ENCODE data around the gene ADGRG3. TPM values are rescaled to one million over a fixed set of nuclear protein-coding genes. Genes with fewer than 3 reads are reported as not detected.

The ADGRG3 gene
- total RNA-seq, 1 experiment from 2014 or later = not detected

GRCh38 chr16:57676553-57677085, 8.5 kb downstream of the ADGRG3 start:
- H3K36me3 ChIP-seq (ENCODE audit: control insufficient read depth in 1 of 2, insufficient read depth in 2 of 2, low read length in 2 of 2) = no peaks in the 10 kb centered on the region
- TF ChIP-seq EZH2phosphoT487 (IDR thresholded peaks at IDR 0.05; ENCODE audit: borderline replicate concordance) (no peak), REST (IDR thresholded peaks at IDR 0.05; ENCODE audit: low read depth) (no peak), POLR2AphosphoS5 (IDR thresholded peaks at IDR 0.05; ENCODE audit: low read depth, low read length) (no peak), CBX3 (IDR thresholded peaks at IDR 0.05; ENCODE audit: low read depth) (no peak), SRF (IDR thresholded peaks at IDR 0.05; ENCODE audit: low read depth) (no peak), CTCF (IDR thresholded peaks at IDR 0.05 in 2 of 3, conservative IDR thresholded peaks at IDR 0.05 in 1 of 3; ENCODE audit: borderline replicate concordance in 1 of 3, insufficient read depth in 1 of 3, low read depth in 2 of 3, low read length in 2 of 3) (no peak), SP1 (IDR thresholded peaks at IDR 0.05; ENCODE audit: low read depth) (no peak), MAX (IDR thresholded peaks at IDR 0.05) (no peak)
- H3K79me2 ChIP-seq (ENCODE audit: insufficient read depth, low read length) = no peaks in the 10 kb centered on the region
- H3K4me3 ChIP-seq (replicated peaks in 1 of 2; ENCODE audit: low read depth in 1 of 2, low read length in 2 of 2) = no peak overlapping the region
- peaks cover 6% of the 10 kb centered on the region; the same call in 1 of the 2 replicates for H3K27me3 ChIP-seq (ENCODE audit: insufficient read depth, low read length)
- ATAC-seq = no peak
- H3K4me1 ChIP-seq (ENCODE audit: control insufficient read depth in 1 of 2, insufficient read depth in 2 of 2, low read length in 2 of 2) = peaks cover under 1 to 10% of the 10 kb centered on the region in 2 experiments
- no peak overlapping the region for H2AFZ ChIP-seq (ENCODE audit: low read depth, low read length, poor library complexity, severe bottlenecking)
- ChIA-PET CTCF (interaction anchor here (1.3 kb wide), 1 partner anchor 85 kb away, joined by 3 read pairs; no protein-coding TSS in a partner anchor), RAD21 (ENCODE audit: low non-redundant PET in 1 of 2, low total read pairs in 2 of 2, uncharacterized antibody in 2 of 2, unreplicated experiment in 2 of 2) (no interaction called here), POLR2A (no interaction called here)
- no peak overlapping the region for H3K9ac ChIP-seq (ENCODE audit: low read length)
- no peak overlapping the region for H3K27ac ChIP-seq (ENCODE audit: low read depth, low read length)
- no peak overlapping the region for H3K4me2 ChIP-seq (ENCODE audit: low read length)
- no peak for DNase-seq (ENCODE audit: low read depth, low spot score)
- no peaks in the 10 kb centered on the region for H3K9me3 ChIP-seq (ENCODE audit: control insufficient read depth in 1 of 2, insufficient read depth in 1 of 2, low read depth in 1 of 2, low read length in 2 of 2)
- H3K9me2 ChIP-seq (ENCODE audit: insufficient read depth) = no peaks in the 10 kb centered on the region
- no TSS peak for BruUV-seq (replicated peaks)
- intact Hi-C loops (cut with micrococcal nuclease) = no loop called here
- H4K20me1 ChIP-seq (ENCODE audit: insufficient read depth) = no peaks in the 10 kb centered on the region

Data from HCT116 (cell line).